ENCODE data around the gene LARP6. TPM values are rescaled to one million over a fixed set of nuclear protein-coding genes. Genes with fewer than 3 reads are reported as not detected.

The LARP6 gene
- total and polyA plus RNA-seq, 2 of the 13 experiments (the other 11 are each of a cell fraction or from before 2014, with no cell fraction given), result 2.9 to 8.2 TPM

GRCh38 chr15:70788114-70789049 lies 65.6 kb downstream of the LARP6 start (continued):
- TF ChIP-seq DMTF1 (CRISPR knock-in tag; IDR thresholded peaks at IDR 0.05) (no peak), MAFF (IDR thresholded peaks at IDR 0.05; ENCODE audit: low read depth, low read length) (0 out of 2 replicates have a peak, but pooled peaks have one; percentile 48), ZNF501 (CRISPR knock-in tag; IDR thresholded peaks at IDR 0.05) (no peak), NCOA1 (CRISPR knock-in tag; IDR thresholded peaks at IDR 0.05) (no peak), HMG20A (CRISPR knock-in tag; IDR thresholded peaks at IDR 0.05; ENCODE audit: borderline replicate concordance) (peak; percentile 70; the same call in 1 of the 2 replicates), ZNF451 (CRISPR knock-in tag; IDR thresholded peaks at IDR 0.05) (no peak), TOE1 (CRISPR knock-in tag; IDR thresholded peaks at IDR 0.05) (no peak), ZNF761 (CRISPR knock-in tag; conservative IDR thresholded peaks at IDR 0.05) (no peak), KLF12 (CRISPR knock-in tag; IDR thresholded peaks at IDR 0.05; ENCODE audit: borderline replicate concordance) (no peak), ZMYM4 (CRISPR knock-in tag; IDR thresholded peaks at IDR 0.05) (no peak), SPEN (CRISPR knock-in tag; IDR thresholded peaks at IDR 0.05; ENCODE audit: low read depth) (0 out of 2 replicates have a peak, but pooled peaks have one; percentile 29), PHF21A (CRISPR knock-in tag; IDR thresholded peaks at IDR 0.05) (no peak), NFE2L1 (CRISPR knock-in tag; IDR thresholded peaks at IDR 0.05; ENCODE audit: borderline replicate concordance) (no peak), ZNF484 (CRISPR knock-in tag; IDR thresholded peaks at IDR 0.05; ENCODE audit: borderline replicate concordance, low read depth) (no peak), RCOR2 (CRISPR knock-in tag; IDR thresholded peaks at IDR 0.05) (0 out of 2 replicates have a peak, but pooled peaks have one; percentile 20), CREB1 (IDR thresholded peaks at IDR 0.05) (no peak), CREB1 (CRISPR knock-in tag; IDR thresholded peaks at IDR 0.05) (peak; percentile 51; the same call in 1 of the 2 replicates), RORA (CRISPR knock-in tag; IDR thresholded peaks at IDR 0.05) (no peak), HOXD1 (CRISPR knock-in tag; IDR thresholded peaks at IDR 0.05) (no peak), PREB (CRISPR knock-in tag; IDR thresholded peaks at IDR 0.05) (no peak)
- TF ChIP-seq, protein P1, sequence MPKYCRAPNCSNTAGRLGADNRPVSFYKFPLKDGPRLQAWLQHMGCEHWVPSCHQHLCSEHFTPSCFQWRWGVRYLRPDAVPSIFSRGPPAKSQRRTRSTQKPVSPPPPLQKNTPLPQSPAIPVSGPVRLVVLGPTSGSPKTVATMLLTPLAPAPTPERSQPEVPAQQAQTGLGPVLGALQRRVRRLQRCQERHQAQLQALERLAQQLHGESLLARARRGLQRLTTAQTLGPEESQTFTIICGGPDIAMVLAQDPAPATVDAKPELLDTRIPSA (CRISPR knock-in tag; IDR thresholded peaks at IDR 0.05; ENCODE audit: borderline replicate concordance), result no peak
- TF ChIP-seq, protein P2, sequence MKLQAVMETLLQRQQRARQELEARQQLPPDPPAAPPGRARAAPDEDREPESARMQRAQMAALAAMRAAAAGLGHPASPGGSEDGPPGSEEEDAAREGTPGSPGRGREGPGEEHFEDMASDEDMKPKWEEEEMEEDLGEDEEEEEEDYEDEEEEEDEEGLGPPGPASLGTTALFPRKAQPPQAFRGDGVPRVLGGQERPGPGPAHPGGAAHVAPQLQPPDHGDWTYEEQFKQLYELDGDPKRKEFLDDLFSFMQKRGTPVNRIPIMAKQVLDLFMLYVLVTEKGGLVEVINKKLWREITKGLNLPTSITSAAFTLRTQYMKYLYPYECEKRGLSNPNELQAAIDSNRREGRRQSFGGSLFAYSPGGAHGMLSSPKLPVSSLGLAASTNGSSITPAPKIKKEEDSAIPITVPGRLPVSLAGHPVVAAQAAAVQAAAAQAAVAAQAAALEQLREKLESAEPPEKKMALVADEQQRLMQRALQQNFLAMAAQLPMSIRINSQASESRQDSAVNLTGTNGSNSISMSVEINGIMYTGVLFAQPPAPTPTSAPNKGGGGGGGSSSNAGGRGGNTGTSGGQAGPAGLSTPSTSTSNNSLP (IDR thresholded peaks at IDR 0.05; ENCODE audit: low read depth, low read length), result peak; percentile 73
- TF ChIP-seq, protein P3, sequence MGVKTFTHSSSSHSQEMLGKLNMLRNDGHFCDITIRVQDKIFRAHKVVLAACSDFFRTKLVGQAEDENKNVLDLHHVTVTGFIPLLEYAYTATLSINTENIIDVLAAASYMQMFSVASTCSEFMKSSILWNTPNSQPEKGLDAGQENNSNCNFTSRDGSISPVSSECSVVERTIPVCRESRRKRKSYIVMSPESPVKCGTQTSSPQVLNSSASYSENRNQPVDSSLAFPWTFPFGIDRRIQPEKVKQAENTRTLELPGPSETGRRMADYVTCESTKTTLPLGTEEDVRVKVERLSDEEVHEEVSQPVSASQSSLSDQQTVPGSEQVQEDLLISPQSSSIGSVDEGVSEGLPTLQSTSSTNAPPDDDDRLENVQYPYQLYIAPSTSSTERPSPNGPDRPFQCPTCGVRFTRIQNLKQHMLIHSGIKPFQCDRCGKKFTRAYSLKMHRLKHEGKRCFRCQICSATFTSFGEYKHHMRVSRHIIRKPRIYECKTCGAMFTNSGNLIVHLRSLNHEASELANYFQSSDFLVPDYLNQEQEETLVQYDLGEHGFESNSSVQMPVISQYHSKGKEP (CRISPR knock-in tag; IDR thresholded peaks at IDR 0.05), result no peak
